NCI-H460 (cell line): Measurements from ENCODE around the gene SNAP47. TPM values are rescaled to one million over a fixed set of nuclear protein-coding genes. Genes with fewer than 3 reads are reported as not detected.

Source experiments
- total RNA-seq: library from RNA; depleted of rRNA; stranded (reverse); fragments of >200 nt; shearing (Covaris generic); gene quantifications from 2 replicates; pipeline ENCODE4 v1.2.3, GENCODE V29; 2014; rRNA removed

Gene SNAP47
- total RNA-seq, 1 experiment from 2014 or later = 47.2 TPM

Other genes starting within 250 kb of the SNAP47 start
- gene ZNF678, start 171.9 kb upstream of the SNAP47 start, total RNA-seq = 22.5 and 24.2 TPM in 2 replicates
- gene JMJD4, start 133 bp upstream of the SNAP47 start, total RNA-seq = 15.9 and 22.0 TPM in 2 replicates
- not detected in 2 replicates for gene PRSS38, start 80.2 kb downstream of the SNAP47 start, total RNA-seq
- 0.06 and 0.10 TPM in 2 replicates for gene WNT9A, start 212.5 kb downstream of the SNAP47 start, total RNA-seq